ENCODE measurements around the gene SND1. TPM values are rescaled to one million over a fixed set of nuclear protein-coding genes. Genes with fewer than 3 reads are reported as not detected.

Gene SND1
- total RNA-seq, 1 donor from 2014 or later, result 185 TPM

Other genes with a start within 250 kb of the SND1 start
- gene GCC1, start 66.6 kb upstream of the SND1 start, total RNA-seq, result 17.6 and 19.7 TPM in 2 replicates
- 194 and 259 TPM in 2 replicates for gene ARF5, start 63.8 kb upstream of the SND1 start, total RNA-seq
- gene FSCN3, start 58.5 kb upstream of the SND1 start, total RNA-seq, result 0.48 and 1.1 TPM in 2 replicates
- gene PAX4, start 34.1 kb upstream of the SND1 start, total RNA-seq, result not detected in 2 replicates